ENCODE results near the gene SPEN. TPM values are rescaled to one million over a fixed set of nuclear protein-coding genes. Genes with fewer than 3 reads are reported as not detected.

Gene SPEN
- total and polyA plus RNA-seq, 2 of the 13 experiments (the other 11 are each of a cell fraction or from before 2014, with no cell fraction given) = 4.8 to 14.0 TPM

- TF ChIP-seq TBX3 (IDR thresholded peaks at IDR 0.05; ENCODE audit: borderline replicate concordance) = peak; percentile 40; the same call in 1 of the 2 replicates
- TF ChIP-seq ARID3A (IDR thresholded peaks at IDR 0.05; ENCODE audit: low read depth, low read length) = no peak
- TF ChIP-seq HDAC1 (CRISPR knock-in tag; IDR thresholded peaks at IDR 0.05) = peak; percentile 36; the same call in 1 of the 2 replicates
- no peak for TF ChIP-seq ZNF253 (CRISPR knock-in tag; IDR thresholded peaks at IDR 0.05; ENCODE audit: borderline replicate concordance)
- TF ChIP-seq ZSCAN20 (CRISPR knock-in tag; IDR thresholded peaks at IDR 0.05; ENCODE audit: borderline replicate concordance) = 0 out of 2 replicates have a peak, but pooled peaks have one; percentile 48
- TF ChIP-seq MED13 (CRISPR knock-in tag; IDR thresholded peaks at IDR 0.05) = peak; percentile 10; the same call in 1 of the 2 replicates
- TF ChIP-seq YY1 (IDR thresholded peaks at IDR 0.05; ENCODE audit: insufficient read depth, insufficient replicate concordance, low read depth, low read length) = peak; percentile 75
- TF ChIP-seq BCL6 (CRISPR knock-in tag; IDR thresholded peaks at IDR 0.05) = peak; percentile 63; the same call in 1 of the 2 replicates
- peak; percentile 80 for TF ChIP-seq POLR2G (IDR thresholded peaks at IDR 0.05; ENCODE audit: low read depth, low read length)
- 0 out of 2 replicates have a peak, but pooled peaks have one; percentile 39 for TF ChIP-seq MYPOP (CRISPR knock-in tag; IDR thresholded peaks at IDR 0.05)
- TF ChIP-seq ATF2 (CRISPR knock-in tag; IDR thresholded peaks at IDR 0.05) = peak; percentile 76
- peak; percentile 89 for TF ChIP-seq GMEB1 (CRISPR knock-in tag; IDR thresholded peaks at IDR 0.05; ENCODE audit: borderline replicate concordance)
- TF ChIP-seq ZNF557 (CRISPR knock-in tag; IDR thresholded peaks at IDR 0.05) = peak; percentile 84
- peak; percentile 44; the same call in 1 of the 2 replicates for TF ChIP-seq NFKB2 (CRISPR knock-in tag; IDR thresholded peaks at IDR 0.05; ENCODE audit: borderline replicate concordance)
- TF ChIP-seq THAP9 (CRISPR knock-in tag; IDR thresholded peaks at IDR 0.05; ENCODE audit: borderline replicate concordance) = 0 out of 2 replicates have a peak, but pooled peaks have one; percentile 22
- peak; percentile 49; the same call in 1 of the 2 replicates for TF ChIP-seq ERF (CRISPR knock-in tag; IDR thresholded peaks at IDR 0.05)
- TF ChIP-seq POGZ (CRISPR knock-in tag; IDR thresholded peaks at IDR 0.05) = peak; percentile 15; the same call in 1 of the 2 replicates
- TF ChIP-seq ZNF292 (CRISPR knock-in tag; IDR thresholded peaks at IDR 0.05; ENCODE audit: borderline replicate concordance, low read depth) = peak; percentile 9; the same call in 1 of the 2 replicates
- TF ChIP-seq SRY (CRISPR knock-in tag; IDR thresholded peaks at IDR 0.05) = no peak
These were observed 11.6 kb upstream of the SPEN start (continued) for GRCh38 chr1:15835741-15836510.
